Endothelial cell of hepatic sinusoid (primary cell): ENCODE results near the gene NR1H3.

Experiments
- in situ Hi-C: cut with HindIII; loops from 2 replicates; pipeline ENCODE4 v1.10.0; 2017; ENCODE audit warnings: low sequenced_read_pairs

Gene NR1H3

DNA sequence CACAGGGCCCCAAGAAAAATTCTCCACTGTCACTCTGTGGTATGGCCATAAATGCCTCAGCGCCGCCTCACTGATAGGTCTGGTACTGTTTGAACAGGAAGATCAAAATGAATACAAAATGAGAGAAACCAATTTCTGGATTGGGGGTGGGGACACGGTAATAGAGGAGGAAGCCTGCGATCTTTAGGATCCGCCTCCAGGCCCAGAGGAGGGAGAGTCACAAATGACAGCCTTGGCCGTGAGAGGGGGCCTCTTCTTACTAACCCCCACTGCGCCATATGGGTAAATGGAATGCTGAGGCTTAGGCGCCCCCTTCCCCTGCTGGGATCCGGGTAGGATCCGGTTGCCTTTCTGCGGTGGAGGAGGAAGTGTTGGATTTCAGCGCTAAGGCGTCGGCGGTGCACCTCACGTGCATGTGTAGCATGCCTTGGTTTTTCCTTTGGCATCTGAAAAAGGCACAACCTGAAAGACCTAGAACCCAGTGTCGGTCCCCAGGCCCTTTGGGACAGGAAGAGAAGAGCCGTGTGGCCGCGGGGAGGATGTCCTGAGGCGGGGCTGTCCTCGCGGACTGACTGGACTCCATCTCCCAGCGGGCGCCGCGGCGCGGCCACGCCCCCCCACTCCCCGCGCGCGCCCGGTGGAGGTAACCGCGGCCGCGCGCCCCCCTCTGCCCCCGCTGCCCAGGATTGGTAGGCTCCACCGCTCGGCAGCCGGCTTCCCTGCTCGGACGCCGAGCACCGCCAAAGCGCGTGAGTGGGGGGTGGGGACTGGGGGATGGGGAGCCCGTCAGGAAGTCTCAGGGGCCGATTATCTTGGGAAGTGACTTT lies 11.4 kb downstream of the NR1H3 start:
- in situ Hi-C loops, result no loop called here

DNA sequence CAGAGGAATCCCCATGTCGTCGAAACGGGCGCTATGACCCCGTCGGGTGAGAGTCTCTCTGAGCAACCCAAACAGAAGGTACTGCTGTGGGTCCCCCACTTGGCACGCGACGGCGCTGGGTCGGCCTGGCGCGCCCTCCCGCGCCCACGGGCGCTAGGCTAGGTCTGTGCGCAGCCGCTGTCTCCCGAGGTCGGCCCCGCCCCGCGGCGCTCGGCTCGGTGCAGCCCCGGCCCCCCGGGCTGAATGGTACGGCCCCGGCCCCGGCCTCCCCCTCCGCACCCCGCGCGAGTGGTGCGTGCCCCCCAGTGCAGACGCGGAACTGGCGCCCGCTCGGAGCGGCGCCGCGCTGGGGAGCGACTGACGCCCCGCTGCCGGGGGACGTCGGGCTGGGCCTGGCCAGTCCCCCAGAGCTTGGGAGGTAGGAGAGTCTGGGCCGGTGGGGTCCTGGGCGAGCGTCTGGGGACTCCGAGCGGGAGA lies 12.1 kb downstream of the NR1H3 start, which contains the start of gene MADD:
Gene MADD (plus strand): TSS at position 305 of the 477 bp plus-strand sequence.
- in situ Hi-C loops, result loop anchor here (5.0 kb wide), 1 partner anchor 62 kb away; no protein-coding TSS in a partner anchor

DNA sequence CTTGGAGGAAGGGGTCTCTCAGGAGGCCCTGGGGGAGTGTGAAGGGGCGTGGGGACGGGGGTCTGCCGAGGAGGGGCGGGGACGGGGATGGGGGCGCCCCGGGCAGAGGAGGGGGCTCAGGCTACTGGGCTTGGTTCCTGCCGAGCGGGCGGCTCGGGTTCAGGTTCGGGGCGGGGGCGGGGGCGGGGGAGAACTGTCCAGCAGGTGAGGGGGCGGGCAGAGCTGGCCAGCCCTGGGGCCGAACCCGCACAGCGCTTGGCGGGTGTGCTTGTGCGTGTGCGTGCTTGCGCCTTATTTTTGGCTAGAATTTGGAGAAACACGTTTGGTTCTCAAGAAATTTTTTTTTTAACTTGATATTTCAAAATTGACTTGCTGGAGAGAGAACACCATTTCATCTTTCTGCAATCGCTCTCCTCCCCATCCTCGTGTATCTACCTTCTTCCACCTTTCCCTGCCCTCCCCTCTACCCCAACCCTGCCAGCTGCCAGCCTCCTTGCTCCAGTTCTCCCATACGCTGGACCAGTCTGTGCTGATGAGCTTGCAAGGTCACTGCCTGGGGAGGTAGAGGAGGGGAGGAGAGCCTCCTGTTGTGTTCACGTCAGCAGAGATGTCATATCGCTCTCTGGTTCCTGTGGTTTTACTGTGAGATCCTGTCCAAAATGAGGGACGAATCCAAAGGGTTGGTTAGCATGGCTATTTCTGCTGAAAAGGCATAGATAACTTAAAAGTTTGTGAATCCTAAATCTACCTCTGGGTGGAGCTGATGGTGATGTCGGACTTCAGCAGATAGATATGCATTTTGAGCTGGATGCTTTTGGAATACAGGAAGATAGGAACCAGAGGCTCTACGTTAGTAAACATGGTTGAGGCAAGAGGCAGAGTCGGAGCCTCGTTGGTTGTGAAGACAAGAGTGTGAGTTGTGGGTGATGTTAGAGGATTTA lies 12.8 kb downstream of the NR1H3 start:
- in situ Hi-C loops, result loop anchor here (5.0 kb wide), 1 partner anchor 62 kb away; no protein-coding TSS in a partner anchor

DNA sequence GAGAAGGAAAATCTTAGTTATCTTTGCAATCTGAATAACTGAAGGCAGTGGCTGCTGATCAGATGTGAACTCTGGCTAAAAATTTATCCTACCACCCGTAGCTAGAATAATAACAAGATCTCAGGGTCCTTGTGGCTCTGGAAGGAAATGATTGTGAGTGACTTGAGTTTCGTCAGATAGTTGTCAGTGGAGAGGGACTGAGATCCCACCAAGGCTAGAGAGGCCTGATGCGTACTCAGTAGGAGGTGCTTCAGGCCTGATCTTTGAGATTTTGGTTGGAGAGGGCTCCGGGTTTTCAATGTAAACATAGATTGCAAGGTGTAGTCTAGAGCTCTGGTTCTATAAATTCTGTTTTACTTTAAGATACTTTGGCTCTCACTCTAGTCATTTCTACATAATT lies 13.5 kb downstream of the NR1H3 start:
- in situ Hi-C loops, result loop anchor here (5.0 kb wide), 1 partner anchor 61 kb away; no protein-coding TSS in a partner anchor

DNA sequence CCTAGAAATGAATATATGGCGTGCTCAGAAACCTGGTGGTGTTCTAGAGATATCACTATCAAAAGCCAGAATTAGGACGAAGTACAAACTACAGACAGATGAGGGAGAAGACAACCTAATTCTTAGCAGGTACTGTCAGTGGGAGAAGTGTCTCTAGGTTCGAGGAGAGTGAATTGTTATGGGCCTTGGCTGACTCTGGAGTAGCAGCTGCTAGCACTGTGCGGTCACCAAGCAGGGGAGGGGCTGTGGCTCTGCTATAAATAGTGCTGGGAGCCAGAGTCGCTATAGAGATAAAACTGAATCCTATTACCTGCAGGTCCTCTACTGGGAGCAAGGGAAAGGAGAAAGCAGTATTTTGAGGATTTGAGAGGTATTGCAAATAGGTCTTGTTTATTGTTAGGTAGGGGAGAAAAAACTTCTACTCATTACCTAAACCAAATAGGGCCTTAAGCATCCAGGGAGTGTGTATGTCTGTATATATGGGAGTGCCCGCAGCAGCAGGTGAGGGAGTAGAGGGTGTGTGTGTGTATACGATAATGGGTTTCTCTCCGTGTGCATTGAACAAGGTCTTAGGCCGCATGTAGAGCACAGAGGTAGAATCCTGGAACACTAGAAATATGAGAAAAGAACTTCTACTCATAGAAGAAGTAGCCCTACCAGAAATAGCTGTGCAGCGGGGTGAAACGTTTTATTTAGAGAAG lies 14.3 kb downstream of the NR1H3 start:
- in situ Hi-C loops, result loop anchor here (5.0 kb wide), 1 partner anchor 60 kb away; no protein-coding TSS in a partner anchor

DNA sequence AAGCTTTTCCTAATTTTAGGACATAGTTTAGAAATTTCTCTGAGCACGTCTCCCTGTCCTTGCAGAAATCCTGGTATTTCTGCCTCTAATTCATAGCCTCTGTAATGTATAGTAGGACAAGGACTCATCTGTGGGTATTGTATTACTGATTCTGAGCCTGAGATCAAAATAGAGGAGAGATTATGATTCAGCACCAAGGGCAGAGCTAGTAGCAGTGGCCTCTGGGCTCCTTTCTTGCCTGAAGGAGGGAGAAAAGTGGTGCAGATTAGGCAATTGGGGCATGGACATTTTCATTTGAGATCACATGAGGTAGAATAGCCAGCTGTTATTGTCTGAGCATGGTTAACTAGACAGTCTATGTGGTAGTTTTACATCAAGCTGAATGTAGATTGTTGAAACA lies 14.9 kb downstream of the NR1H3 start:
- in situ Hi-C loops, result loop anchor here (5.0 kb wide), 1 partner anchor 60 kb away; no protein-coding TSS in a partner anchor

DNA sequence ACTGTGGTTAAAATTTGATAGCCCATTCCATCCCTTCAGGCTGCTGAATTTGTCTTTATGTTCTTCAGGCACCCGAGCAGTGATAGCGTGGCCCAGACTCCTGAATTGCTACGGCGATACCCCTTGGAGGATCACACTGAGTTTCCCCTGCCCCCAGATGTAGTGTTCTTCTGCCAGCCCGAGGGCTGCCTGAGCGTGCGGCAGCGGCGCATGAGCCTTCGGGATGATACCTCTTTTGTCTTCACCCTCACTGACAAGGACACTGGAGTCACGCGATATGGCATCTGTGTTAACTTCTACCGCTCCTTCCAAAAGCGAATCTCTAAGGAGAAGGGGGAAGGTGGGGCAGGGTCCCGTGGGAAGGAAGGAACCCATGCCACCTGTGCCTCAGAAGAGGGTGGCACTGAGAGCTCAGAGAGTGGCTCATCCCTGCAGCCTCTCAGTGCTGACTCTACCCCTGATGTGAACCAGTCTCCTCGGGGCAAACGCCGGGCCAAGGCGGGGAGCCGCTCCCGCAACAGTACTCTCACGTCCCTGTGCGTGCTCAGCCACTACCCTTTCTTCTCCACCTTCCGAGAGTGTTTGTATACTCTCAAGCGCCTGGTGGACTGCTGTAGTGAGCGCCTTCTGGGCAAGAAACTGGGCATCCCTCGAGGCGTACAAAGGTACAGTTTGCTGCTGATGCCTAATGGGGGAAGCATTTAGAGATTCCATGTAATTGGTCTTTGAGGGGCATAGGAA lies 16.9 kb downstream of the NR1H3 start:
- in situ Hi-C loops, result loop anchor here (5.0 kb wide), 1 partner anchor 58 kb away; no protein-coding TSS in a partner anchor

DNA sequence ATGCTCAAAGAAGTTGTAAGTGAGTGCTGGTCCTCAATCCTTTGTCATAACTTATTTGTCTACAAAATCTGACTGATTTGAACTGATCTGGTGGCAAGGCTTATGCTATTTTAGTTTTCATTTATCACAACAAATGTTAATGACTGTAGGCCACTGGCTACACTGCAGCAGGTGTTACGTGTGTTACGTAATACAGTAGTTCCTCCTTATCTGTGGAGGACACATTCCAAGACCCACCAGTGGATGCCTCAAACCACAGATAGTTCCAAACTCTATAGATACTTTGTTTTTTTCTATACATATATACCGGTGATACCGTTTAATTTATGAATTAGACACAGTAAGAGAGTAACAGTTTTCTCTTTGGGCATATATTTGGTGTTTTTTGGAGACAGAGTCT lies 19.1 kb downstream of the NR1H3 start:
- in situ Hi-C loops, result no loop called here

DNA sequence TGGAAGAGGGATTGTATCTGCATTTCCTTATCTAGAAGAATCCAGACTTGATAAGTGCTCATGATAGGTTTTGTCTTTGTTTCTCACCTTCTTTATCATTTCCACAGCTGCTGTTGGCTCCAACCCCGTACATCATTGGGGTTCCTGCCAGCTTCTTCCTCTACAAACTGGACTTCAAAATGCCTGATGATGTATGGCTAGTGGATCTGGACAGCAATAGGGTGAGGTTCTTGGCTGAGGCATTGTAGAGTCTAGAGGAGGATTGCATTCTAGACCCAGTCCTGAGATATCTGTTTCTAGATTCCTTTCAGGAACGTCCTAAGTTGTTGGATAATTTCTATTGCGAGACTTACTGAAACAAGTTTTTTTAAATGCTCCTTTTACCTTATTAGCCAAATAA lies 20.3 kb downstream of the NR1H3 start:
- in situ Hi-C loops, result no loop called here

DNA sequence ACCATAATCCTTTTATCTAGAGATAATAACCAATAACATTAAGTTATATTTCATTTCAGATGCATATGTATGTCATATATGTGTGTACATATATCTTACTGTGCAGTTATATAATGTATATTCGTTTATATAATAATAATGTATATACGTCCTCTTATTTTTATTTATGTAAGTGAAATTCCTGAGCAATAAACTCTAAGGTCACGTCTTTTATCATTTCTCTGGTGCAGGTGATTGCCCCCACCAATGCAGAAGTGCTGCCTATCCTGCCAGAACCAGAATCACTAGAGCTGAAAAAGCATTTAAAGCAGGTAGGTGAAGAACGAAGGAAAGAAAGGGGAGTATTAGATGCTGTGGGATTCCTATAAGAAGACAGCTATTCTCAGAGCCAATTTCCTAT lies 21.0 kb downstream of the NR1H3 start:
- in situ Hi-C loops, result no loop called here

DNA sequence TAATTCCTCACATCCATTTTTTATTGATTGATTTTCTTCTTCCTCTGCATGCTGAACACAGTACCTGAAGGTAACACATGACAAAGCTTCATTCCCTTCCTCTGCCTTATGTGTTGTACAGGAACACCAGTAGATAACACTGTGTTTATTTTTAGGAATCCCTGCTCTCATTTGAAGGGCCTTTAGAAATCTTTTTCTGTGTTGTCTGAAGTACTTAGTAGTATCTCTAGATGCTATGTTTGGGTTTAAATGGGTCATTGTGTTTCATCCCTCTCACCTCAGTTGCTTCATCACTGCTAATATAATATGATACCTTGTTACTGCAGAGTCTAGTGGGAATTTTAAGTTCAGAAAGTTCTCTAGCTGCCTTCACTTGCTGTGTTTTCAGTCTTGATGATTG lies 22.3 kb downstream of the NR1H3 start:
- in situ Hi-C loops, result no loop called here

DNA sequence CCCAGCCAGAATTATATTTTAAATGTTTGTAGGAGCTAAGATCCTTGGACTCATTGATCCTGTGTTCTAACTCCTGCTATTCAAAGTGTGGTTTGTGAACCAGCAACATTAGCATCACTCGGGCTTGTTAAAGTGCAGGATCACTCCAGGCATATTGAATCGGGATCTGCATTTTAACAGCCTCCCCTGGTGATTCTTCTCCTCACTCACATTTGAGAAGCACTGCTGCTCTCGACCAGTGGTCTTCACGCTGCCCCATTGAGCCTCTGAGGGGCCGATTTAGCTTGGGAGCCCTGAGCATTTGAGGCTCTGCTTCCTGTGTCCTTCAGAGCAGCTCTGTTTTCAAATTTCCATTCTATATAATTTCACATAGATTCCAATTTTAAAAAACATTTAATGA lies 23.1 kb downstream of the NR1H3 start:
- in situ Hi-C loops, result no loop called here

DNA sequence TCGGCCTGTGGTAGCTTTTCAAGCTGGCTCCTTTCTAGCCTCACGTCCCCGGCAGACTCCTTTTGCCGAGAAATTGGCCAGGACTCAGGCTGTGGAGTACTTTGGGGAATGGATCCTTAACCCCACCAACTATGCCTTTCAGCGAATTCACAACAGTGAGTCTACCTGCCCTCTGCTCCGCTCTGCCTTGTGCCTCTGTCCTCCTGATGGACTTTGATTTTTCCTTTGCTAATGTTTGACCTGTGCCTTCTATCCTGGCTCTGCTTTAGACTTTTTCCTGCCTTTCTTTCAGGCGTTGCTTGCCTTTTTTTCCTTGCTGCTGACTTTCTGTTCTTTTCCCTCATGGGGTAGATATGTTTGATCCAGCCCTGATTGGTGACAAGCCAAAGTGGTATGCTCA lies 24.7 kb downstream of the NR1H3 start:
- in situ Hi-C loops, result no loop called here

DNA sequence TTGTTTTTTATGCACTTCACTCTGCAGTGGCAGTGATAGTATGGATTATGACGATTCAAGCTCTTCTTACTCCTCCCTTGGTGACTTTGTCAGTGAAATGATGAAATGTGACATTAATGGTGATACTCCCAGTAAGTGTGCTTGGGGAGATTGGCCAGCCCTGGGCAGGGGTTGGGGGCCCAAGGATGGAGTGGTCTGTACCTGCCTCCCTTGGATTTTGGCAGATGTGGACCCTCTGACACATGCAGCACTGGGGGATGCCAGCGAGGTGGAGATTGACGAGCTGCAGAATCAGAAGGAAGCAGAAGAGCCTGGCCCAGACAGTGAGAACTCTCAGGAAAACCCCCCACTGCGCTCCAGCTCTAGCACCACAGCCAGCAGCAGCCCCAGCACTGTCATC lies 26.4 kb downstream of the NR1H3 start:
- in situ Hi-C loops, result no loop called here

DNA sequence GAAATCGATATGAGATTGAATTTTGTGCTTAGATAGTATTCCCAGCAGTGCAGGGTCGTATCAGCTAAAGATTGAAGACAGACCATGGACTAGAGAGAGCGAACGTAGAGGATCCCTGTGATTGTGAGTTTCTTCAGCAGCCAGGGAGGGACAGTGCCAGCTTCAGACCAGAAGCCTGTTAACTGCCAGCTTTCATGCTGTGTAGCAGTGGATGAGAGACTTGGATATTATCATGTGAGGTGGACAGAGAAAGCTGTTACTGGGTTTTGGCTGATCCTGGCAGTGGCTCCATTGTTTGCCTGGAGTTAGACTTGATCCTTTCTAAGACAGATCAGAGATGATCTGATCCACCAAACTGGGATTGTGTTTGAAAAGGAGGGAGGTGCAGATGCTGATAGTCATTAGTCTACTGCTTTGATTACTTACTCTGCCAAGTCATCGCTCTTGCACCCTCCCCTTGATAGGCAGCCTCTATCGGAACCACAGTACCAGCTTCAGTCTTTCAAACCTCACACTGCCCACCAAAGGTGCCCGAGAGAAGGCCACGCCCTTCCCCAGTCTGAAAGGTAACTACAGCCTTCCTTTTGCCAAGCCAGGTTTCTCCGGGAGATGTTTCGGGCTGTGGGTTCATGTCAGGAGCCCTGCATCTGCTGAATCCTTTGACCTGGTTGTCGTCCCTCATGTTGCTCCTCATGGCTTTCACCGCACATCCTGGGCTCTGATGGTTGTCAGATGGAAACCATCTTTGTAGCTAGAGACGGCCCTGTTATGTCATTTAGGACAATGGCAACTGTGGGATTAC lies 28.4 kb downstream of the NR1H3 start:
- in situ Hi-C loops, result no loop called here

DNA sequence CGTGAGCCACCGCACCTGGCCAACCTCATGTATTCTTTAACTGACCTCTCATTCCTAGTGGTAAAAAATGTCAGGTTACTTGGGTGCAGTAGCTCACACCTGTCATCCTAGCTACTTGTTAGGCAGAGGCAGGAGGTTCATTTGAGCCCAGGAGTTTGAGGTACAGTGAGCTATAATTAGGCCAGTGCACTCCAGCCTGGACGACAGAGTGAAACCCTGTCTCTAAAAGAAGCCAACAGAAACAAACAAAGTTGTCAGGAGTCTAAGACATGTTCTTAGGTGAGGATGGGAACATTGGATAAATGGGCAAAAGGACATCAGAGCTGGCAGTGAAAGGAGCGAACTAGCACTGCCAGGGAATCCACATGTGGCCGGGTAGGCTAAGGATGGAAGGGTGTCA lies 30.3 kb downstream of the NR1H3 start:
- in situ Hi-C loops, result no loop called here

DNA sequence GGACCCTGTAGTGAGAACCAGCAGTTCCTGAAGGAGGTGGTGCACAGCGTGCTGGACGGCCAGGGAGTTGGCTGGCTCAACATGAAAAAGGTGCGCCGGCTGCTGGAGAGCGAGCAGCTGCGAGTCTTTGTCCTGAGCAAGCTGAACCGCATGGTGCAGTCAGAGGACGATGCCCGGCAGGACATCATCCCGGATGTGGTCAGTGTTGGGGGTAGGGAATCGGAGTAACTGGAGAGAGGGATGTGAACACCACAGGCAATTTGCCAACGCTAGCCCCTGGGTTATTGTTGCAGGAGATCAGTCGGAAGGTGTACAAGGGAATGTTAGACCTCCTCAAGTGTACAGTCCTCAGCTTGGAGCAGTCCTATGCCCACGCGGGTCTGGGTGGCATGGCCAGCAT lies 32.1 kb downstream of the NR1H3 start:
- in situ Hi-C loops, result loop anchor here (10.0 kb wide), 1 partner anchor 105 kb away; no protein-coding TSS in a partner anchor

DNA sequence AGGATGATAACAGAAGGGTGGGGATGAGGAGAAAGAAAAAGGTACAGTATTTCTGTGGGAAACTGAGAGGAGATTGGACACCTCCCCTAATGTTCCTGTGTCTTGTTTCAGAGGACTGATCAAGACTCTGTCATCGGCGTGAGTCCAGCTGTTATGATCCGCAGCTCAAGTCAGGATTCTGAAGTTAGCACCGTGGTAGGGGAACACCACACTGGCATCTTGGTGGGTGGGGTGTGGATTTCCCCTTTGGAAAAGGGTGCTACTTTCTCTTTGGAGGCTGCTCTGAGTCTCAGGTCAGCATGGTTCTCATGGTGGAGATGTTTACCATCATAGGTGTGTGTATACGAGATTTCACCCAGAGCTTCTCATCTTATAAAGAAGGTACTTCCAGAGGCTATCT lies 37.6 kb downstream of the NR1H3 start:
- in situ Hi-C loops, result loop anchor here (10.0 kb wide), 1 partner anchor 99 kb away; no protein-coding TSS in a partner anchor

DNA sequence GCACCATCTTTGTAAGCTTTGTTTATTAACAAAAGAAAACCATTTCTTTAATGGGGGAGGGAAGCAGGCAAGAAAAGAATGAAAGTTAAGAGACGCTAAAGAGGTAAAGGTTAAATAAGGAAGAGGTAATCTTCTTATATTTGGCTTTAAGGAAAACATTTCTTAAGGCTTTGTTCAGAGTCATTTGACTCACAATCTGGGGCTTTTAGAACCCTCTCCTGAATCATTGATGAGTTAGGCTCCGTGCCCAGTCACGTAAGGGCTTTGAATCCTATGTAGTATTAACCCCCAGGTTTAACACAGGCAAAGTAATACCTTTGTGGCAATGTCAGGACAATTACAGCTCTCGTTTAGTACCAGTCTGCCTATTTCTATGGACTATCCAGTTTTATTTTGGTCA lies 38.2 kb downstream of the NR1H3 start:
- in situ Hi-C loops, result loop anchor here (10.0 kb wide), 1 partner anchor 99 kb away; no protein-coding TSS in a partner anchor
